ENCODE measurements around the gene PRKG1.

Gene PRKG1

DNA sequence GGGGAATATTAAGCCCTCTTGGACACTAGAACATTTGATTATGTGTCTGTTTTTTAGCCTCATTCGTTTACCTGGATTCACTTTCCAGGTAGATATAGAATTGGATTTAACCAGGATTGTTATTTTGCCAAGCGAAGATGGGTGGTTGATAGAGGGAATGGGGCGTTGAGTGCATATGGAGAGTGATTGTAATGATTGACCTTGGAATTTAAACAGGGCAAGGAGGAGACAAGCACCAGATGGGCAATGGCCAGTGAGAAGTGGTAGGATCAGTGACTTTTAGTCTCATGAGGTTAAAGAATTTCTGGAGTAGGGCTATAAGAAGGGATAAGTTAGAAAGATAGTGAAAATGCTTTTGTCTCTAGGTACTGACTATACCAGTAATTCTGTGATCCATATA is 836.3 kb downstream of the PRKG1 start:
- DNase-seq = no peak

DNA sequence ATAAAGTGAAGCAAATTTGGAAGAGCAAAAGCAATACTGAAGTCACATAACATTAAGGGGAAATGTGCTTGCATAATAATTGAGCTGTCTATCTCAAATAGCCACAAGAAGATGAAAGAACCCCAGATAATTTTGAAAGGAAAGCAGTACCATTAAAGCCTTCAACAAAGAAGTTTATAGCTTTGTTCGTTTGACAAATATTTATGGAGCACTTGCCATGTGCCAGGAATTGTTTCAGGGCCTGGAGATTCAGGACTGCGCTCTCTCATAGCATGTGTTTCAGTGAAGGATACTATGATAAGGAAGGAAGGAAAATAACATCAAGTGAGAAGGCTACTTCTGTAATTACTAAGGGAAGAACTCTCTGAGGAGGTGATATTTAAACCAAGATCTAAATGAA is 837.4 kb downstream of the PRKG1 start:
- DNase-seq = no peak

DNA sequence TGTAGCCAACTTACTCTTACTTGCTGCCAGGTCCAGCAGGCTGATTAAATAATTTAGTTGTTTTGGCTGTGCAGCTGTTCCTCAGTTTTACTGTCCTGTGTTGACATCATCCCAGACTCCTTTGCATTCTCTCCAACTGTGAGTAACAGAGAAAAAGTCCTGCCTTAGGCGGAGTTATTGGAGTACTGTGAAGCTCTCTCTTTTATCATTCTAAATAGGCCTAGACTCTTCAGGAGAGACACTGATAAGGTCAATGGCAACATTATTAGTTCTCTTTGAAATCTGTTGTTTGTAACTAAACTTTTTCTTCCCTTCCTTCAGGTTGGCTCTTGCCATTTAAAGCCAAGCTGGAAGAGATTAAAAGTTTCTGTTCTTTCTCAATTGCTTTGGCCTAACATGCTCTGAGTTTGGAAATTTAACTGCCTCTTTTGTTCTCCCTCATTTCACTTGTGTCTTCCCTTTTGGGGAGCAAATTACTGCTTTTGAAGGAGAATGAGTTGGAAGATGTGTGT is 840.8 kb downstream of the PRKG1 start:
- no peak for DNase-seq

DNA sequence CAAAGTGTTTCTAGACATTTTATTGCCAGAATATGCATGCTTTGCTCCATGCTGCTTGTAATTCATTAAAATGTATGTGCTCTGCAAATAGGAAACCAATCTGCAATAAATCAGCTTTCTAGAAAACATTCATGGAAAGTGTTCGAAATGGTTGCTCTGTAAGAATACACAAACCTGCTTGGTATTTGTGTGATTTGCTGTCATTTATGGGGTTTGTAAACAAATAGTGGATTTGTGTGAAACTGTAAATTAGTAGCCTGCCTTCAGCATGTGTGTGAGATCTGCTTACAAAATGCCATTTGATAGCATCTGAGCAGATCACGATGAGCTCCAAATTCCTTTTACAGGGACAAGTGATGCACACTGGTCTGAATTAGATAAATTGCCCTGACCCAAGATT is 844.2 kb downstream of the PRKG1 start:
- DNase-seq = no peak

DNA sequence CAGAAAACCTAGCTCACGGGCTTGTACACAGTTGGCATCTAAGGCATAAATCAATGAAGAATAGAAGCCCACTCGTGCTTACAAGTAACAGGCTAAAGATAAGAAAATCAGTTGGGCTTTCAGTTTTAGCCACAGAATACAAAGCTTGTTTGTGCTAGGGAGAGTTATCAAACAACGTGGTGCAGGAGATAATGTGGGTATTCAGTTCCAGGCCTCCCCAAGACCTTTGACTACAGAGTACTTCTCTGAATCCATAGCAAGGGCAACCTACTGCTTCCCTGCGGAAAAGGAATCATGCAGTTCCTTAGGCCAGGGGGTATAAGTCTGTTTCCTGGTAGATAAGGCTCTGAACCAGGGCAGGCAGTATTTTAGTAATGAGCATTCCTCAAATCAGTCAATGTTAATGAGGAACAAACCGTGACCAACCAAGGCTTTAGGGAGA is 844.6 kb downstream of the PRKG1 start:
- DNase-seq = no peak

DNA sequence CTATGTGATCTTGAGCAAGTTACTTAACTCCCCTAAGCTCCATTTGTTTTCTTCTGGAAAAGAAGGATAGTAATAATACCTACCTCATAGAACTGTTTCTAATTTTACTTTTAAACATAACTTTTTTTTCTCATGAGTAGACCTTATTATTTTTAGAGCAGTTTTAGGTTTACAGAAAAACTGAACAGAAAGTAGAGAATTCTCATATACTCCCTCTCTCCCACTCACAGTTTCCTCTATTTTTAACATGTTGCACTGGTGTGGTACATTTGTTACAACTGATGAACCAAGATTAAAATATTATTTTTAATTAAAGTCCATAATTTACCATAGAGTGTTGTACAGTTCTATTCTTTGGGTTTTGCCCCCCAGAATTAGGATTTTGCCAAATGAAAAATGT is 846.4 kb downstream of the PRKG1 start:
- DNase-seq = no peak

DNA sequence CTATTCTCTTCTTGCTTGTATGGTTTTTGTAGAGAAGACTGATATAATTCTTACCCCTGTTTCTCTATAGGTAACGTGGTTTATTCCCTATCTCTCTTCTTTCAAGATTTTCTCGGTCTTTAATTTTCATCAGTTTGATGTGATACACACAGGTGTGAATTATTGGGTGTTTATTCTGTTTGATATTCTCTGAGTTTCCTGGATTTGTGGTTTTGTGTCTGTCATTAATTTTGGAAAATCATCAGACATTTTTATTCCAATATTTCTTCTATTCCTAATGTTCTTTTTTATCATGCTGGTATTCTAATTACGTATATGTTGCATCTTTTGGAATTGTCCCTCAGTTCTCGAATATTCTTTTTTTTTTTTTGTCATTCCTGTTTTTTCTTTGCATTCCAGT is 850.1 kb downstream of the PRKG1 start:
- DNase-seq = no peak

DNA sequence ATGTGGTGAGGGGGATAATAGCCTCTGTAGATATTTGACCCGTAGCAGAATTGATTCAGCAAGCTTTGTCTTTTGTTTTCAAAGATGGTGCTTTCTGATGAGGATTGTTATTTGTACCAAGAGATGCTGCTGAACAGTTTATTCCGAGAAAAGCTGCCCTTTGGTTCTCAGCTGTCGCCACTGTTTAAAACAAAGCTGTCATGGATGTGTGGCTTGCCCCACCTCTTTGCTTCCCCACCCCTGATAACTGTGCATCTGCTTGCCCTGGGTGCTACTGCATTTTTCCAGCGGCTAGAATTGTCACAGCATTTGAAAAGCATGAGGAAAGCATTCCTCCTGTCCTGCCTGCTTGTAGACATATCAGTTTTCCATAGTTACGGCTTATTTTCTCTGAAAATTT is 852.0 kb downstream of the PRKG1 start:
- DNase-seq = no peak

DNA sequence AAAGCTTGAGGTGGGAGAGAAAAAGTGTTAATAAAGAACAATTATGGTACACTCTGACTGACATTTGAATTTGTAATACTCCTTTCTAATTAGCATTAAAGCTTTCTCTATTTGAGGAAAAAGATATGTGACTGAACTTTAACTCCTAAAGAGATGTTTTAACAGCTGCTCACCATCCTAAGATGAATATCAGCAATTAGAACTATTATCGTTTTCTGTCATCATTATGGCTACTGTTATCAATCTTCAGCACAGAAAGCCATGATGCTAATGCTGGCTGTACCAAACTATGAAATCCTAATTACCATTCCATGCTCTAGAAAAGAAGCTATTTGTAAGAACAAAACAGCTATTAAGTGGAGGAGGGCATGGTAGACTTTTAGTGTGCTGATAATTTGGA is 853.9 kb downstream of the PRKG1 start:
- no peak for DNase-seq

DNA sequence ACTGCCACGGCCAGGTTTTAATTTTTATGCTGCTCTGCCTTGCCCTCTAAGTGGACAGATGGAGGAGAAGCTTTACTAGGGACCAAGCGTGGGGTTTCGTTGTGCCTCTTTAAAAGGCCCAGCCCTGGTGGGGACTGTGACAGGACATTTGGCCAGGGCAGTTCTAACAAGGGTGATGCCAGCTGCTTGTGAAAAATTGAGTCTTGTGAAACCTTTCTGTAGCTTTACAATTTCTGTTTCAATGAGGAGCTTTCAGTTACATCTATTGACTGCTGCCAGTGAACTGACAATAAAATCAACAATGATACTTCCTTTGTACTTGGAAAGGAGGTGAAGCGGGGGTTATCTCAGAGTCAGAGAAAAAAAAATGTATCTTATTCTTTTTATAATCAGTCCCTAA is 858.2 kb downstream of the PRKG1 start:
- DNase-seq = no peak

DNA sequence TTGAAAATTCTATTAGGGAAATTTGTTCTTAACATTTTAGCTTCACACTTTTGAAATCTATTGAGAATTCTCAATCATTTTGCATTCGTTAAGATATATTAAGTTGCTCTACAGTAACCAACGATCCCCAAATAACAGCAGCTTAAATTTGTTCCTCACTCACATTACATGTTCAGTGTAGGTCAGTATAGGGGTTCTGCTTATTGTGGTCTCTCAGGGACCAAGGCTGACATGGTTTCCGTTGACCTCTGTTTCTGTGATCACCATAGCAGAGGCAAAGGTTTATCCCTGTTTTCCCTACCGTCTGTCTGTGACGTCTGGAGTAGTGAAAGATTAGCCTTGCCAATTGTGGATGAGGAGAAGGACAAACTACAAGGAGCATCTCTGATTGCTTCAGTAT is 860.1 kb downstream of the PRKG1 start:
- no peak for DNase-seq

DNA sequence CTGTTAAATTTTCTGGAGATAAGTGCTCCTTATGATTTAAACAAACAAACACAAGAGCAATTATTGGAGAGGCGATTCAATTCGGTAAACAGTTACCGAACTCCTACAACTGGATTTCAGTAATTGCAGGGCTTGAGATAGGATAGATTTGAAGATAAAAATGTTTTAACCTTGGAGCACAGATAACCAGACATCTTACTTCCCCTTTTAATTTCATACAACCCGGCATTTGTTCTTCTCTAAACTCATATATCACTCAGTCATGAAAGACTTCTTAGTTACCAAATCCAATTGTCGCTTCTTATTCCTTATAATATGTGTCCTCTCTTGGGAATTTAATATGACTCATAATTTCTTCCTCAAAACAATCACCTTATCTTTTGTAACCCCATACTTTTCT is 861.1 kb downstream of the PRKG1 start:
- no peak for DNase-seq

DNA sequence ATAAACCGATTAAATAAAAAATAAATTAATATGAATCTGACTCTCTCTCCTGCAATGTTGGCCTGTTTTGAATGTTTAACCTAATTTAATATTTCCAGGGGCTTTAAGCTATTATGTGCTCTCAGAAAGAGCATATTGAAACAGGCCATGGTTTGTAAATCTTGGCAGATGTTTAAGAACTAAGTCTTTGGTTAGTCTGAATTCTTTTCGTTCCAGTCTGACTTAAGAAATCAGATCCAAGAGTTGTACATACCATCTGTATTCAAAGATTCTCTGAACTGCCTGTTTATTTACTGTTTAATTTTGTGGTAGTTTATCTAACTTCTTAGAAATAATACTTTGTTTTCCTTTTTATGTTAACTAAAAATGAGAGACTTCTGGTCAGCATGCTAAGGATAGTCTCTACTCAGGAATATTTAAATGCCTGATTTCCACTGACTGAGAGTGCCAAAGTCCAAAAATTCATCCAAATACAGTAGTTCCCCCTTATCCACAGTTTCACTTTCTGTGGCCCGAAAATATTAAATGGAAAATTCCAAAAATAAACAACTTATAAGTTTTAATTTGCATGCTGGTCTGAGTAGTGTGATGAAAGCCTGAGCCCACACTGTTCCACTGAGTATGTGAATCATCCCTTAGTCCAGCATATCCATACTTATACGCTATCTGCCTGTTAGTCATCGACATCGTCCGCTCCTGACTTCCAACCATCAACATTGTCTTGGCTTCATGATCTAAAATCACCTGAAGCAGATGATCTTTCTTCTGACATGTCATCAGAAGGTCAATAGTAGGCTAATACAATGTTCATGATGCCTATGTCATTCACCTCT is 863.2 kb downstream of the PRKG1 start:
- DNase-seq = no peak

DNA sequence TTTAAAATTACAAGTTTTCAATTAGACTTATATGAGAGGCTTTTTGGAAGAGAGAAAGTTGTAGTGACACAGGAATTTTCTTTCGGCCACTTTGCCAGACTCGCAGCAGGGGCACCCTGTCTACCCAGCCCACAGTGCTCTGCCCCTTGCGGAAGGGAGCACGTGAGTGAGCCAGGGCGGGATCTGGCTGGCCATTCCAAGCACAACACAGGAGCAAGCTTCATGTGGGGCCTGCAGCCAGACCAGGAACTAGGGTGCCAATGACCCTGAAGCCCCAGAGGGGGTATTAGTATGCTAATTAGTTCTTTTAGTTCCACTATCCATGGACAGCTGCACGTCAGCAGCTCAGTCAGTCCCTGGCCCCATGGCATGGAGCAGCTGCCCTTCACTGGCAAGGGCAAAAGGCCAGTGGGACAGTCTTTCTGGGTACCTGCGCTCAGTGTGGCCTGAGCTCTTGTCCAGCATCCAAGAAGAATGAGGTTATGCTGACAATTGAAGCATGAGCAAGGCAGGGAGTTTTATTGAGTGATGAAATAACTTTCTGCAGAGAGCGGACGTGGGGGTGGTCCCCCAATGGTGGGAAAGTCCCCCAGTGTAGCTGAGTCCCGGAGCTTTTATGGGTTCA is 876.2 kb downstream of the PRKG1 start:
- DNase-seq = no peak

DNA sequence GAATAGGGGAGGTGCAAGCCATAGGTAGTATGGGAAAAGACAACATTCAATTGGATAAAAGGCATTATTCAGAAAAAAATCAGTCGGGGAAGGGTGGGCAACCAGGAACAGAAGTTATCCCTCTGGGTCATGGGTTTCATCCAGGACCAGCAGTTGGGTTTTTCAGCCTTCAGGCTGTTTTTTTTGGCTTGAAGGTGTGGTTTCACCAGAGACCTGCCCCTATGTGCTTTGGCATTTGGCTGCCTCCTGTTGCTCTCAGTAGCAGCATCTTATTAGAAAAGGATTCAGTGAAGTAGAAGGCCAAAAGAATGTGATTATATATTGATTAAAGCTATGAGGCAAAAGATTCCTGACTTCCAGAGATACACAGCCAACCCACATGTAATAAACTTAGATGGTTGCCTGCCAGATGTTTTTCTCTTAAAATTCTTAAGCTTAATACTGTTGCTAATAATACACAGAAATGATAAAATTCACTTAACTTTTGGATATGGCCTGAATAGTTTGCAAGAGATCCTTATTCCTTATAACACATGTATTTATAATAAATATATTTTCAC is 876.8 kb downstream of the PRKG1 start:
- no peak for DNase-seq

DNA sequence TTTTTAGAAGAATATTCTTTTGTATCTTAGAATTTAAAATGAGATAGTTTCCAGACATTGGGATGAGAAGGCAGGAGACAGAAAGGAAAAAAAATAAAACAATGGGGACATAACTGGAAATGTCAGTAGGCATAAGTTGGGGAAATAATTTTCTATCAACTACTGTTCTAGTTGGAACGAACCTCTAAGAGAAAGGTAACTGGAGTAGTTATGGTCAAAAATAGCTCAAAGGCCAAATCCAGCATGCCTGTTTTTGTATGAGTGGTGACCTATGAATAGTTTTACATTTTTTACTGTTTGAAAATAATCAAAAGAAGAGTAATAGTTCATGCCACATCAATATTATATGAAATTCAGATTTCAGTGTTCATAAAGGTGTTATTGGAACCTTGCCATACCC is 877.3 kb downstream of the PRKG1 start:
- no peak for DNase-seq

DNA sequence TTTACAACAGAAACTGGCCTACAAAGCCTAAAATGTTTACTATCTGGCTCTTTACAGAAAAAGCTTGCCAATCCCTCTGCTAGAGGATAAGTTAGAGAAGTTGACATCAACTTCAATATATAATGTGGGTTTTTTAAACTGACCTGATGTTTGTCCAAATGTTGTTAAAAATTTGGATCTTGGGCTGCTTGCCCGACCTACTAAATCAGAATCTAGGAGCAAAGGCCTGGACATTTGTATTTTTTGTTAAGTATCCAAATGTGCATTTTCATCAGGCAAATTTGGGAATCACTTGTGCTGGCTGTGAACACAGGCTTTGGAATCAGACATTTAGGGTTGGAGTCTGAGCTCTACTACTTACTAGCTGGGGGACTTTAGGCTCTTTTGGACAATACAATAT is 877.8 kb downstream of the PRKG1 start:
- DNase-seq = no peak

DNA sequence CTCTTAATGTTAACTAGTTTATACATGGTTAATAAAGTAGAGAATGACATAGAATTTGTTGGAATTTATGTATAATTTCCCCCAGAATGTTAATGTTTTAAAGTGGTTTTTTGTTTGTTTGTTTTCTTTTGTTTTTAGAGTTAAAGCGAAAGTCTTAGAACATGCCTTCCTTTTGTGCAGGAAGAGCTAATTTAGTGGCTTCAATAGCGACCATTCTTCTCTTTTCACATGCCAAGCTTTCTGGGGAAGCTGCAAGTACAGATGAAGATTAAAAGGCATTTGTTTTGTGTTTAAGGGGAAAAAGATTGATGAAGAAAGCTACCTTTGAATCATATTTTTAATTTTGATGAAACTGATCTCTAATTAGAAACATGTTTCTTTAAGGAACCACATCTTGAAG is 881.4 kb downstream of the PRKG1 start:
- DNase-seq = no peak

DNA sequence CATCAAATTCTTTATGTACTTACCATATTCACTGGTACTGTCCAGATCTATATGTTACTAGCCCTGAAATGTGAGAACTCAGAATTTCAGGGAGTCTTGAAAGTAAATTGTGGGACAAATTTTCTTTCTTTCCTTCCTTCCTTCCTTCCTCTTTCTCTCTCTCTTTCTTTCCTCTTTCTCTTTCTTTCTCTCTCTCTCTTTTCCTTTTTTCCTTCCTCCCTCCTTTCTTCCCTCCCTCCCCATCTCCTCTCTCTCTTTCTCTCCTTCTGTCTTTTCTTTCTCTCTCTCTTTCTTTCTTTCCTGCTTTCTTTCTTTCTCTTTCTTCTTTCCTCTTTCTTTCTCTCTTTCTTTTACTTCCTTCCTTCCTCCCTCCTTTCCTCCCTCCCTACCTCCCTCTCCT is 882.5 kb downstream of the PRKG1 start:
- no peak for DNase-seq

DNA sequence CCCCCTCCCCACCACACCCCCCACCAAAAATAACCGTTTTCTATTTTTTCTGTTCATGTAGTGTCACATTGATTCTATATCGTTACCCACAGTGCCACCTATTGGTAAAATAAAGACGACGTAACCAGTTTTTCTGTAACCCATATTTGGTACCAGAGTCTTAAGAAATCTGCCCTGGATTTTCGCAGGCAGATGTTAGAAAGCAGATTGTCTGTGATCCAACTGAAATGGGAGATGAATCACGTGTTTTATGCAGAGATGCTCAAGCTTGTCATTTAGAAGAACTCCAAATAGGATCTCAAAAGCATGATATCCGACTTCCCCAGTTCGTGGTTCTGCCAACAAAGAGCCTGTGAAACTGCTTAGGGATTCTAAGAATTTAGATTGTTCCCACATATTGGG is 886.2 kb downstream of the PRKG1 start:
- no peak for DNase-seq

DNA sequence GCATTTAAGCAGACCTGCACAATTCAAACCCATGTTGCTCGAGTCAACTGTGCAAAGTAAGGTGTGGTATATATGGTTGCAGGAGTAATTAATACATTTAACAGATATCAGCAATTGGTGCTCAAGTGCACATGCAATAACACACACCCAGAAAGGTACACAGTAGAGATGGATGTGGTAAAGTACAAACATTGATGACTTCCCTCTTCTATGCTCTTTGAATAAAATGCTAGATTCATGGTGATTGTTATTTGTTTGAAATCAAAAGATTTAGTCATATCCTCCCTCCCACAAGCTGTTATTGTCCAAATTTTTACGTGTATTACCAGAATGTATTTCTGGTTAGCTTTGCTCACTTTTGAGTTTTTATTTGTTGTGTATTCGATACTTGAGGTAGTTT is 887.1 kb downstream of the PRKG1 start:
- DNase-seq = no peak

DNA sequence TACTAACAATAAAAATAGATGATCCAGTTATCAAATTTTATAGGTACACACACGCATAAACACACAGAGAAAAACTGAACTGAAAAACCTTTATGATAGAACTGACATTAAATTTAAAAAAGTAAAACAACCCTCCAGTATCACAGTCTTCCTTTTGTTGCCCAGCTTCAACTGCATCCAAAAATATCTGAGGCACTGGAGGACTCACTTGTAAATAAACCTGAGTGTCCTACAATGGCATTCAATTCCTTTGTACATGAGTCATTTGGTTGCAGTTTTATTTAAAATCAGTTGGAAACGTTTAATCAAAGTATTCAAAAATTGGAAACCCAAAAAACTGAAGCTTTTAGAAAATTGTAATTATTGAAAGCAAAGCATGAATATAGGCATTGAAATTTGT is 890.3 kb downstream of the PRKG1 start:
- DNase-seq = no peak

DNA sequence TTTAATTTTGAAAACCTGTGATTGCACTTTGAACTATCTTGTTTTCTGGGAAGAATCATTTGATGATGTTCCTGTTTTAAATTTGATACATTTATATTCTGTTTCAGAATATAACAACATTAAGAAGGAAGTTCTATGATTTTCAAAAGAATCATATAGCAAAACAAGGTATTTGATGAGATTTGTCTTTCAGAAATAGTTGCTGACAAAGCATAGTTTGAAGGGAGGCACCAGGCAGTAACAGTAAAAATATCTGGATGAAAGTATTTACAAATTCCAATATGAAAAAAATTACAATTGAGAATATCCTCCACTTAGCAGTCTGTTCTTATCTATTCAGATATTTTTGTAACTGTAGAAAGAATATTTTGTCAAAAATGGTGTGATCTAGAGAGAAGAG is 891.2 kb downstream of the PRKG1 start:
- DNase-seq = no peak

DNA sequence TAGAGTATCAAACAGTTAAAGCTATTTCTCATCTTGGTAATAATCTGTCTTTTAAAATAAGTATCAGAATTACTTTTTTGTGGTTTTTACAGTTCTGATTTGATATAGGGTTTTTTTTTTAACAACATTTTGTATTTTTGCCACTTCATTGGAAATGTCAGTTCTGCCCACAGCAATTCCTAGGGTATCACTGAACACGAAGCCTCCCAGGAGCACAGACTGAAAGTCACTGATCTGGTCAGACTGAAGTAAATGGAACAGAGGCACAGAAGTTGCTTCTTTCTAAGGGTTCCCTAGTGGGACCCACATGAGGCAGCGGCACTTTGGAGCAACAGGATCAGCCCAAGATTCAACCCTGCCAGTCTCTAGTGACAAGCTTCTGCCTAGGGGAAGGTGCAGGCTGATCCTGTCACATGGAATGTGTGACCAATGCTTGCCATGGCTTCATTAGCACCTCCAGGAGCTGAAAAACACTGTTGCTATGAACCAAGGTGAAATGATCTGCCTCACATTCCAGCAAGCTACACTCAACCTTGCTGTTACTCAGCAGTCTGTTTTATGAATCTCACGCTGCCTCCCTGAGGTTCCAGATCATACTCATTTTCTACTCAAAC is 898.6 kb downstream of the PRKG1 start:
- DNase-seq = no peak

All from NCI-H1436 treated with DMSO at 0.1 percent for 48 hours (cell line).